IMR-90 (cell line): ENCODE measurements around the gene PSMA7. TPM values are rescaled to one million over a fixed set of nuclear protein-coding genes. Genes with fewer than 3 reads are reported as not detected.

ENCODE experiments used
- ATAC-seq: fragments of 200-7000 bp; cut with Tn5 transposase; 2 replicates; pipeline ENCODE4 v1.9.1; 2020; ENCODE audit warnings: low read depth, mild to moderate bottlenecking, moderate library complexity
- BruUV-seq: library from RNA; stranded (reverse); fragments of 400-500 nt; replicated peaks from 2 replicates; lab custom pipeline; 2021; lab: Mats Ljungman, UMichigan
- CTCF ChIA-PET: fragments of 300-600 bp; formaldehyde crosslinking; extraction: SDS; loops from one replicate; lab custom pipeline; 2021; ENCODE audit warnings: antibody characterized with exemption; lab: Yijun Ruan, JAX
- POLR2A ChIA-PET: fragments of 300-600 bp; sonication (Branson Sonifier 250); formaldehyde crosslinking; loops from one replicate; lab custom pipeline; 2022; ENCODE audit warnings: antibody characterized with exemption; ENCODE audit not compliant: unreplicated experiment; lab: Charles Lee
- DNase-seq: peaks from one replicate; pipeline ENCODE4 v3.0.0; 2013
- H2AFZ ChIP-seq: replicated peaks from 2 replicates; pipeline ENCODE3; 2013; ENCODE audit warnings: low read length, mild to moderate bottlenecking; ENCODE audit not compliant: poor library complexity
- H2AK5ac ChIP-seq: 2 replicates; pipeline ENCODE4 v1.6.1; 2013; ENCODE audit warnings: low read depth, low read length, inconsistent platforms
- H2AK9ac ChIP-seq: replicated peaks from 2 replicates; pipeline ENCODE3; 2013; ENCODE audit warnings: mild to moderate bottlenecking, low read depth, low read length, moderate library complexity; ENCODE audit not compliant: poor library complexity
- H2BK120ac ChIP-seq: 2 replicates; pipeline ENCODE4 v1.6.1; 2013; ENCODE audit warnings: low read depth, low read length, inconsistent platforms
- H2BK15ac ChIP-seq: 3 replicates; pipeline ENCODE4 v1.6.1; 2013; ENCODE audit warnings: low read depth, low read length, inconsistent platforms
- H2BK20ac ChIP-seq: 2 replicates; pipeline ENCODE4 v1.6.1; 2013; ENCODE audit warnings: low read depth, mild to moderate bottlenecking, inconsistent platforms, low read length, moderate library complexity
- H2BK5ac ChIP-seq: 2 replicates; pipeline ENCODE4 v1.6.1; 2013; ENCODE audit warnings: mild to moderate bottlenecking, low read depth, low read length, inconsistent platforms; ENCODE audit not compliant: poor library complexity, severe bottlenecking
- H3K14ac ChIP-seq: replicated peaks from 2 replicates; pipeline ENCODE4 v1.6.1; 2013; ENCODE audit warnings: low read depth, low read length, inconsistent platforms
- H3K18ac ChIP-seq: 2 replicates; pipeline ENCODE4 v1.6.1; 2013; ENCODE audit warnings: low read depth, low read length, control low read depth
- H3K23ac ChIP-seq: 2 replicates; pipeline ENCODE4 v1.6.1; 2013; ENCODE audit warnings: low read depth, low read length, inconsistent platforms
- H3K27ac ChIP-seq: 2 replicates; pipeline ENCODE4 v1.5.1; 2013; ENCODE audit warnings: mild to moderate bottlenecking, control low read depth, low read length; ENCODE audit not compliant: insufficient read depth
- H3K27me3 ChIP-seq: 2 replicates; pipeline ENCODE4 v1.6.1; 2013; ENCODE audit warnings: low read length; ENCODE audit not compliant: control insufficient read depth, insufficient read depth
- H3K36me3 ChIP-seq: 2 replicates; pipeline ENCODE4 v1.6.1; 2013; ENCODE audit warnings: low read length, mixed read lengths; ENCODE audit not compliant: control insufficient read depth, insufficient read depth
- H3K4ac ChIP-seq: 2 replicates; pipeline ENCODE4 v1.6.1; 2013; ENCODE audit warnings: low read depth, low read length, inconsistent platforms
- H3K4me1 ChIP-seq: 2 replicates; pipeline ENCODE4 v1.6.1; 2013; ENCODE audit warnings: low read length, mixed read lengths; ENCODE audit not compliant: control insufficient read depth, insufficient read depth
- H3K4me2 ChIP-seq: 2 replicates; pipeline ENCODE4 v1.6.1; 2013; ENCODE audit warnings: low read depth, mild to moderate bottlenecking, control low read depth, low read length, moderate library complexity
- H3K4me3 ChIP-seq: 2 replicates; pipeline ENCODE4 v1.5.1; 2013; ENCODE audit warnings: low read depth, mild to moderate bottlenecking, control low read depth, low read length, moderate library complexity; ENCODE audit not compliant: insufficient read depth
- H3K56ac ChIP-seq: 2 replicates; pipeline ENCODE4 v1.6.1; 2013; ENCODE audit warnings: low read length, inconsistent platforms; ENCODE audit not compliant: insufficient read depth; ENCODE audit errors: extremely low read depth
- H3K79me1 ChIP-seq, 2 experiments: 2 replicates each; pipeline ENCODE4 v1.6.1; 2013; ENCODE audit warnings: low read length in 2 of 2, inconsistent platforms in 1 of 2, low read depth in 1 of 2
- H3K9ac ChIP-seq: 2 replicates; pipeline ENCODE4 v1.6.1; 2013; ENCODE audit warnings: low read depth, low read length, control low read depth
- H3K9me1 ChIP-seq: 2 replicates; pipeline ENCODE4 v1.6.1; 2013; ENCODE audit warnings: low read length, inconsistent platforms; ENCODE audit not compliant: insufficient read depth
- H3K9me3 ChIP-seq: 2 replicates; pipeline ENCODE4 v1.6.1; 2013; ENCODE audit warnings: low read length; ENCODE audit not compliant: control insufficient read depth, insufficient read depth
- H4K20me1 ChIP-seq: 2 replicates; pipeline ENCODE4 v1.6.1; 2013; ENCODE audit warnings: low read length, inconsistent platforms; ENCODE audit not compliant: insufficient read depth
- H4K5ac ChIP-seq: 2 replicates; pipeline ENCODE4 v1.6.1; 2013; ENCODE audit warnings: mild to moderate bottlenecking, low read depth, low read length, control low read depth
- H4K8ac ChIP-seq, 2 experiments: 2 replicates each; pipeline ENCODE4 v1.6.1; 2013; ENCODE audit warnings: low read depth in 2 of 2, low read length in 2 of 2, control low read depth in 1 of 2, inconsistent platforms in 1 of 2
- H4K91ac ChIP-seq: 2 replicates; pipeline ENCODE4 v1.6.1; 2013; ENCODE audit warnings: low read depth, low read length, inconsistent platforms; ENCODE audit not compliant: insufficient read depth
- WGBS, 2 experiments: methylation state at CpG; one replicate each; pipeline versions ENCODE4 v1.1.5 to v1.1.7; 2013; ENCODE audit warnings: missing lambda C conversion rate in 2 of 2; ENCODE audit not compliant: insufficient read length in 1 of 2; ENCODE audit errors: extremely low coverage in 2 of 2; 5-methylcytosine and 5-hydroxymethylcytosine counted together
- dilution Hi-C: fragments of 300-500 bp; cut with HindIII; formaldehyde crosslinking; loops from one replicate; pipeline ENCODE4 v1.14.3; 2018; ENCODE audit warnings: low sequenced_read_pairs; ENCODE audit not compliant: unreplicated experiment
- in situ Hi-C: fragments of 300-500 bp; cut with MboI; formaldehyde crosslinking; loops from 3 replicates; pipeline ENCODE4 v1.14.3; 2019; ENCODE audit warnings: low sequenced_read_pairs, inconsistent platforms, mixed read lengths
- intact Hi-C: fragments of 100-400 bp; cut with micrococcal nuclease; formaldehyde crosslinking; loops from 2 replicates; pipeline ENCODE4 v1.10.0; 2022
- polyA plus RNA-seq, 3 experiments: library from polyadenylated mRNA; depleted of rRNA; stranded (reverse); fragments of >200 nt; gene quantifications; 2 replicates each; pipeline ENCODE4 v1.2.3, GENCODE V29; 2012; ENCODE audit warnings: low replicate concordance in 1 of 3
- total RNA-seq: library from RNA; depleted of rRNA; stranded (reverse); fragments of >200 nt; gene quantifications from 2 replicates; pipeline ENCODE4 v1.2.3, GENCODE V29; 2012
- TF ChIP-seq, protein P1 (sequence below): fragments of 150-350 bp; IDR thresholded peaks from 2 replicates; pipeline ENCODE4 v1.6.1; 2017; ENCODE audit warnings: mild to moderate bottlenecking, antibody characterized with exemption, low read length, low read depth
- TF ChIP-seq, protein P2 (sequence below): fragments of 150-350 bp; IDR thresholded peaks from 2 replicates; pipeline ENCODE4 v1.6.1; 2016; ENCODE audit warnings: low read depth, mild to moderate bottlenecking, low read length, moderate library complexity, borderline replicate concordance

PSMA7 gene
- total and polyA plus RNA-seq, 2 of the 4 experiments (the other 2 are of a cell fraction), result 417 to 458 TPM

DNA sequence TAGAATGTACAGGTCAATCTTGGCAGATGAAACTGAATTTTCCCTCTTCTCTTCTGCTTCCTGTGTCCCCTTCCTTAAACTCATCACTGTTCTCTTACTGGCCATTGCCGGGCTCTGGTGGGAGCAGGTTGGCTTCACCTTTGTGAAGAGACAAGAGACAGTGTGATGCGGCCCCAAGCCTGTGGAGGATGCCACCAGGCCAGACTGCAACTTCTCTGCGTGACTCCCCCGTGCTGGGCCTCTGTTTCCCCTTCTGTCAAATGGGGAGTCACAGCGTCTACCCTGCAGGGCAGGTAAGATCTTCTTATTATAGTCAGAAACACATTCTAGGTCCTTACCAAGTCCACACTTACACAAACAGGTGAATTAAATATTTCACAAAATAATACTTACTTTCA, 22.8 kb downstream of the PSMA7 start:
- Histone ChIP-seq H3K9ac (no peak overlapping the region), H3K4me1 (peaks cover 11% of the 10 kb centered on the region), H3K27ac (no peak overlapping the region), H3K79me1 (peaks cover 16 to 24% of the 10 kb centered on the region in 2 experiments), H2BK20ac (no peak overlapping the region), H2BK15ac (no peak overlapping the region), H3K56ac (no peak overlapping the region), H3K4me2 (no peak overlapping the region), H4K8ac (no peak overlapping the region), H3K27me3 (peaks cover 28% of the 10 kb centered on the region), H3K36me3 (peaks cover 8% of the 10 kb centered on the region), H4K5ac (no peak overlapping the region), H3K14ac (no peak overlapping the region), H2AK5ac (no peak overlapping the region), H2AK9ac (no peak overlapping the region), H3K18ac (no peak overlapping the region), H2AFZ (no peak overlapping the region), H4K20me1 (peaks cover 22% of the 10 kb centered on the region), H3K9me1 (peaks cover 15% of the 10 kb centered on the region), H4K91ac (no peak overlapping the region), H3K9me3 (peaks cover 3% of the 10 kb centered on the region; the same call in 1 of the 2 replicates), H2BK5ac (no peak overlapping the region), H3K23ac (no peak overlapping the region), H3K4me3 (no peak overlapping the region), H3K4ac (no peak overlapping the region), H2BK120ac (no peak overlapping the region)
- ChIA-PET POLR2A (no interaction called here), CTCF (no interaction called here)
- no CpG with 5 or more reads among the region's 5 CpGs for WGBS, 2 experiments
- dilution Hi-C loops (no loop called here), in situ Hi-C loops (no loop called here), intact Hi-C loops (no loop called here)
- DNase-seq (no peak), ATAC-seq (no peak)
- TF ChIP-seq, protein P1, sequence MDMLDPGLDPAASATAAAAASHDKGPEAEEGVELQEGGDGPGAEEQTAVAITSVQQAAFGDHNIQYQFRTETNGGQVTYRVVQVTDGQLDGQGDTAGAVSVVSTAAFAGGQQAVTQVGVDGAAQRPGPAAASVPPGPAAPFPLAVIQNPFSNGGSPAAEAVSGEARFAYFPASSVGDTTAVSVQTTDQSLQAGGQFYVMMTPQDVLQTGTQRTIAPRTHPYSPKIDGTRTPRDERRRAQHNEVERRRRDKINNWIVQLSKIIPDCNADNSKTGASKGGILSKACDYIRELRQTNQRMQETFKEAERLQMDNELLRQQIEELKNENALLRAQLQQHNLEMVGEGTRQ, result no peak
- TF ChIP-seq, protein P2, sequence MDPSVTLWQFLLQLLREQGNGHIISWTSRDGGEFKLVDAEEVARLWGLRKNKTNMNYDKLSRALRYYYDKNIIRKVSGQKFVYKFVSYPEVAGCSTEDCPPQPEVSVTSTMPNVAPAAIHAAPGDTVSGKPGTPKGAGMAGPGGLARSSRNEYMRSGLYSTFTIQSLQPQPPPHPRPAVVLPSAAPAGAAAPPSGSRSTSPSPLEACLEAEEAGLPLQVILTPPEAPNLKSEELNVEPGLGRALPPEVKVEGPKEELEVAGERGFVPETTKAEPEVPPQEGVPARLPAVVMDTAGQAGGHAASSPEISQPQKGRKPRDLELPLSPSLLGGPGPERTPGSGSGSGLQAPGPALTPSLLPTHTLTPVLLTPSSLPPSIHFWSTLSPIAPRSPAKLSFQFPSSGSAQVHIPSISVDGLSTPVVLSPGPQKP, result no peak
- BruUV-seq, result no TSS peak
